HuH-7.5 (cell line): ENCODE results near the gene ARHGEF33.

Source experiments
- DNase-seq: peaks from one replicate; pipeline ENCODE4 v3.0.0; 2011; ENCODE audit warnings: low spot score

The ARHGEF33 gene

GRCh38 chr2:39017334-39017733 lies 127.7 kb downstream of the ARHGEF33 start:
- no peak for DNase-seq

GRCh38 chr2:39018638-39019037 lies 129.0 kb downstream of the ARHGEF33 start:
- no peak for DNase-seq

- DNase-seq = no peak
These were observed 130.7 kb downstream of the ARHGEF33 start for GRCh38 chr2:39020383-39020782.

GRCh38 chr2:39022642-39023235 lies 133.1 kb downstream of the ARHGEF33 start:
- DNase-seq = no peak

- no peak for DNase-seq
These were observed 134.0 kb downstream of the ARHGEF33 start for GRCh38 chr2:39023649-39024048.

GRCh38 chr2:39024833-39025232 lies 135.2 kb downstream of the ARHGEF33 start:
- DNase-seq = no peak
